PC-3 (cell line): Measurements from ENCODE around the gene MTMR1. TPM values are rescaled to one million over a fixed set of nuclear protein-coding genes. Genes with fewer than 3 reads are reported as not detected.

Source experiments
- ATAC-seq: fragments of 200-7000 bp; cut with Tn5 transposase; 2 replicates; pipeline ENCODE4 v1.9.1; 2020; ENCODE audit warnings: mild to moderate bottlenecking, moderate library complexity
- BruUV-seq: library from RNA; stranded (reverse); fragments of 400-500 nt; replicated peaks from 2 replicates; lab custom pipeline; 2021; lab: Mats Ljungman, UMichigan
- CTCF ChIA-PET: fragments of 300-600 bp; sonication (Branson Sonifier 250); formaldehyde crosslinking; loops from one replicate; lab custom pipeline; 2022; ENCODE audit warnings: antibody characterized with exemption; lab: Charles Lee
- POLR2A ChIA-PET: fragments of 300-600 bp; sonication (Branson Sonifier 250); formaldehyde crosslinking; loops from one replicate; lab custom pipeline; 2022; ENCODE audit warnings: antibody characterized with exemption; ENCODE audit not compliant: unreplicated experiment; lab: Charles Lee
- DNase-seq: peaks from one replicate; pipeline ENCODE4 v3.0.0-alpha.2; 2015
- H2AFZ ChIP-seq: fragments of 300-600 bp; sonication (generic); 2 replicates; pipeline ENCODE4 v1.6.0; 2016; ENCODE audit warnings: antibody characterized with exemption, low read length
- H3F3A ChIP-seq: fragments of 300-600 bp; sonication (generic); one replicate; pipeline ENCODE4 v1.6.0; 2017; ENCODE audit warnings: antibody characterized with exemption, low read length, control low read depth, mild to moderate bottlenecking; ENCODE audit not compliant: unreplicated experiment
- H3K27ac ChIP-seq: fragments of 300-600 bp; sonication (generic); 2 replicates; pipeline ENCODE4 v1.5.1; 2016; ENCODE audit warnings: mild to moderate bottlenecking, low read length
- H3K27me3 ChIP-seq: fragments of 300-600 bp; sonication (generic); 2 replicates; pipeline ENCODE4 v1.6.1; 2016; ENCODE audit warnings: low read length, mixed read lengths
- H3K36me3 ChIP-seq: fragments of 300-600 bp; sonication (generic); 2 replicates; pipeline ENCODE4 v1.6.1; 2016; ENCODE audit warnings: low read depth, mixed run types, low read length, mixed read lengths
- H3K4me1 ChIP-seq: fragments of 300-600 bp; sonication (generic); 2 replicates; pipeline ENCODE4 v1.5.1; 2016; ENCODE audit warnings: low read length; ENCODE audit not compliant: insufficient read depth
- H3K4me2 ChIP-seq: fragments of 300-600 bp; sonication (generic); 2 replicates; pipeline ENCODE4 v1.6.0; 2016; ENCODE audit warnings: low read length
- H3K4me3 ChIP-seq: fragments of 300-600 bp; sonication (generic); 2 replicates; pipeline ENCODE4 v1.5.1; 2016; ENCODE audit warnings: mild to moderate bottlenecking, low read length, mixed read lengths
- H3K79me2 ChIP-seq: fragments of 300-600 bp; sonication (generic); 2 replicates; pipeline ENCODE4 v1.6.1; 2017; ENCODE audit warnings: low read length, mixed read lengths
- H3K9ac ChIP-seq: fragments of 300-600 bp; sonication (generic); 2 replicates; pipeline ENCODE4 v1.6.0; 2016; ENCODE audit warnings: mild to moderate bottlenecking, low read length
- H3K9me2 ChIP-seq: fragments of 300-600 bp; sonication (generic); replicated peaks from 2 replicates; pipeline ENCODE4 v1.6.1; 2016; ENCODE audit warnings: mixed run types, low read length, mixed read lengths
- H3K9me3 ChIP-seq: fragments of 300-600 bp; sonication (generic); 2 replicates; pipeline ENCODE4 v1.6.1; 2016; ENCODE audit warnings: low read length, mixed read lengths
- H4K20me1 ChIP-seq: fragments of 300-600 bp; sonication (generic); 2 replicates; pipeline ENCODE4 v1.6.1; 2016; ENCODE audit warnings: low read length, mixed read lengths
- EZH2 ChIP-seq: fragments of 300-600 bp; sonication (generic); IDR thresholded peaks from one replicate; pipeline ENCODE4 v1.6.1; 2017; ENCODE audit warnings: antibody characterized with exemption, mild to moderate bottlenecking, low read length; ENCODE audit not compliant: unreplicated experiment
- EZH2phosphoT487 ChIP-seq: fragments of 300-600 bp; sonication (generic); IDR thresholded peaks from 2 replicates; pipeline ENCODE4 v1.6.1; 2018; ENCODE audit warnings: mild to moderate bottlenecking, antibody characterized with exemption, low read length, borderline replicate concordance
- intact Hi-C: fragments of 100-400 bp; cut with micrococcal nuclease; formaldehyde crosslinking; loops from 2 replicates; pipeline ENCODE4 v1.9.0; 2023
- total RNA-seq: library from RNA; depleted of rRNA; stranded (reverse); fragments of >200 nt; gene quantifications from 2 replicates; pipeline ENCODE4 v1.2.3, GENCODE V29; 2014
- TF ChIP-seq, protein P1 (sequence below): fragments of 300-600 bp; sonication (generic); conservative IDR thresholded peaks from 2 replicates; pipeline ENCODE4 v1.5.1; 2017; ENCODE audit warnings: antibody characterized with exemption, low read depth, mild to moderate bottlenecking, low read length

MTMR1 gene
- total RNA-seq, 1 experiment from 2014 or later: 31.8 TPM

DNA sequence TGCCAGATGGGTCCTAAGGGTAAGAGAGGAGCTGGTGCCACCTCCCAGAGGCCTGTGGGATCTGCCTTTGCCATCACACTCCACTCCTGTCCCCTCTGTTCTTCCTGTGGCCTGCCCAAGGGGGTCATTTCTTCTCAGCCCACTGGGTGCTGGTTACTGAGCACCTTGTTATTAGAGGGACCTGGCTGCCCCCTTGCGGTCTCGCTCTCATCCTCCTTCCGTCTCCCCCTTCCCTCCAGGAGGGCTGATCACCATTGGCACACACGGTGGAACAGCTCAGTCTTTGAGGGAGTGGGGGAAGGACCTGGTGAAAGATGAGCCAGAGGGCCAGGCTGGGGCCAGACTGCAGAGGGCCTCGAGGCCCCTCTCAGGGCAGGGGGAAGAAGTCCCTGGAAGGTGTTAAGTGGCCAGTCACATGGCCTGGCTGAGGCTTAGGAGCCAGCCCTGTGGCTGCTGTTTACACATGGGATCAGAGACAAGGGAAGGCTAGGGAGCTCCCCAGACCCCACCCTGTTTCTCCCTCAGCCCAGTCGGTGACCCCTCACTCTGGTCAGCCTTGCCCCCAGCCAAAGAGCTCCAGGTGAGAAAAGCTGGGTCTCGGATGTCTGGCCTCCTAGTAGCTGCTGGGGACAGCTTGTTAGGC lies 68.1 kb downstream of the MTMR1 start:
- Histone ChIP-seq H3K79me2 (no peaks in the 10 kb centered on the region), H3K4me2 (no peak overlapping the region), H3K27me3 (no peaks in the 10 kb centered on the region), H2AFZ (no peak overlapping the region), H3K36me3 (no peaks in the 10 kb centered on the region), H3K4me3 (no peak overlapping the region), H3F3A (no peaks in the 10 kb centered on the region), H4K20me1 (no peaks in the 10 kb centered on the region), H3K9me3 (no peaks in the 10 kb centered on the region), H3K9me2 (no peaks in the 10 kb centered on the region), H3K27ac (no peak overlapping the region), H3K4me1 (no peaks in the 10 kb centered on the region), H3K9ac (no peak overlapping the region)
- POLR2A ChIA-PET: no interaction called here
- ATAC-seq (no peak), DNase-seq (no peak)
- CTCF ChIA-PET: no interaction called here
- intact Hi-C loops: no loop called here
- TF ChIP-seq EZH2: no peak
- TF ChIP-seq EZH2phosphoT487: no peak
- TF ChIP-seq, protein P1, sequence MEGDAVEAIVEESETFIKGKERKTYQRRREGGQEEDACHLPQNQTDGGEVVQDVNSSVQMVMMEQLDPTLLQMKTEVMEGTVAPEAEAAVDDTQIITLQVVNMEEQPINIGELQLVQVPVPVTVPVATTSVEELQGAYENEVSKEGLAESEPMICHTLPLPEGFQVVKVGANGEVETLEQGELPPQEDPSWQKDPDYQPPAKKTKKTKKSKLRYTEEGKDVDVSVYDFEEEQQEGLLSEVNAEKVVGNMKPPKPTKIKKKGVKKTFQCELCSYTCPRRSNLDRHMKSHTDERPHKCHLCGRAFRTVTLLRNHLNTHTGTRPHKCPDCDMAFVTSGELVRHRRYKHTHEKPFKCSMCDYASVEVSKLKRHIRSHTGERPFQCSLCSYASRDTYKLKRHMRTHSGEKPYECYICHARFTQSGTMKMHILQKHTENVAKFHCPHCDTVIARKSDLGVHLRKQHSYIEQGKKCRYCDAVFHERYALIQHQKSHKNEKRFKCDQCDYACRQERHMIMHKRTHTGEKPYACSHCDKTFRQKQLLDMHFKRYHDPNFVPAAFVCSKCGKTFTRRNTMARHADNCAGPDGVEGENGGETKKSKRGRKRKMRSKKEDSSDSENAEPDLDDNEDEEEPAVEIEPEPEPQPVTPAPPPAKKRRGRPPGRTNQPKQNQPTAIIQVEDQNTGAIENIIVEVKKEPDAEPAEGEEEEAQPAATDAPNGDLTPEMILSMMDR: no peak
- BruUV-seq: no TSS peak

DNA sequence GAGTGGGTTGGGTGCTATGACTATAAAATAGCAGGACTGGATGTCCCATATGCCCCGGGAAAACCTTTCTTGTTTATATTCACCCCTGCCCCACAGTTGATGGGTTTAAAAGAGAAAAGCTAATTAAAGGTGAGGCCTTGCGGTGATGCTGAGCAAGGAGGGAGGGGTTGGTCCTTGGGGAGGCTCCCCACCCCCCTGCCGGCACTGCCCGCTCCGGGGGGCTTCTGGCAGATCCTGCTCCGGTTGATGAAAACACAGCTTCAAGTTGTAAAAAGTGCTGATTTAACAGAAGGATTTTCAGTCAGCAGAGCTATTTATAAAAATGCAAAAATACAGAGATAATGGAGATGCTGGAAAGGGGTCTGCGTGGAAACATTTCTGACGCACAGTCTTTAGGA lies 68.6 kb downstream of the MTMR1 start:
- H3K4me1 ChIP-seq: no peaks in the 10 kb centered on the region
- ATAC-seq (no peak), DNase-seq (no peak)
- no peak overlapping the region for H3K9ac ChIP-seq
- H3K79me2 ChIP-seq: no peaks in the 10 kb centered on the region
- intact Hi-C loops: no loop called here
- H3K36me3 ChIP-seq: no peaks in the 10 kb centered on the region
- CTCF ChIA-PET: interaction anchor here (0.5 kb wide), 1 partner anchor 10 kb away, joined by 5 read pairs; no protein-coding TSS in a partner anchor
- no peak overlapping the region for H3K4me3 ChIP-seq
- no peaks in the 10 kb centered on the region for H3F3A ChIP-seq
- H3K9me2 ChIP-seq: no peaks in the 10 kb centered on the region
- H3K27ac ChIP-seq: no peak overlapping the region
- no peaks in the 10 kb centered on the region for H4K20me1 ChIP-seq
- POLR2A ChIA-PET: no interaction called here
- no peaks in the 10 kb centered on the region for H3K9me3 ChIP-seq
- BruUV-seq: no TSS peak
- no peak overlapping the region for H3K4me2 ChIP-seq
- no peak overlapping the region for H2AFZ ChIP-seq
- no peak for TF ChIP-seq EZH2
- TF ChIP-seq, protein P1: no peak
- TF ChIP-seq EZH2phosphoT487: no peak
- H3K27me3 ChIP-seq: no peaks in the 10 kb centered on the region

DNA sequence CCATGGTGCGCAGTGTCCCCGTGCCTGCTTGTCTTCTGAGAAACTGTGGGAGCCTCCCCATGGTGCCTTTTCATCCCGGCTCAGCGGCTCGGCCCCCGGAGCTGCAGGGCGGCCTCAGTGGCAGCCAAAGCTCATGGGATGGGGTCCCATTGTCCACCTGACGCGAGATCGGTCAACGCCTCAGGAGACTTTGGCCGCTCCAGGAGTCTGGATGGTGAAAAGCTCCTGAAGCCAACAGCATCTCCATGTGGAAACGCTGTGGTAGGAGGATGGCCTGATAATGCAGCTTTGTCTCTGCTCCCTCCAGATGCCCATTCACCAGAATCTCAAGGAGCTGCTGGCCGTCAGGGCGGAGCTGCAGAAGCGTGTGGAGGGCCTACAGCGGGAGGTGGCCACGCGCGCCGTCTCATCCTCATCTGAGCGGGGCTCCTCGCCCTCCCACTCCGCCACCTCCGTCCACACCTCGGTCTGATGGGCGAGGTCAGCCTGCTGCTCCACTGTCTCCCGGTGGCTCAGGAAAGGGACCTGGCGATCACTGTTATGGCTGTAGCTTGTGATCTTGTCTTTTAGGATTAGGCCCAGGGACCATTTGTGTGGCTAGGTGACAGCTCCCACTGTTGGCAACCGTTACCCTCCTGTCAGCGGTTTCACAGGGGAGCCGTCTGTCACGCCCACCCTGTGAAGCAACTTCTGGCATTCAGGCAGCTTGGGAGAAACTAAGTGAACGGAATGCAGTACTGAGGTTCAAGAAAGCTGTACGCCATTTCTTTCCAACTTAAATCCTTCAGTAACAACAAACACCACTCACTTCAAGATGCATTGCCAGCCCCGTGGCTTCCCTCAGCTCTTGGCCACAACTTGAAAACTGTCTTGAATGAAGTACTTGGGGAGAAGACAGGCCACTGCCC lies 69.3 kb downstream of the MTMR1 start:
- CTCF ChIA-PET: interaction anchor here (0.5 kb wide), 1 partner anchor 10 kb away, joined by 5 read pairs; no protein-coding TSS in a partner anchor

More for the DNA sequence above, 69.3 kb downstream of the MTMR1 start:
- no TSS peak for BruUV-seq
- Histone ChIP-seq H3K4me3 (no peak overlapping the region), H3K9me3 (no peaks in the 10 kb centered on the region), H3K79me2 (no peaks in the 10 kb centered on the region), H3K9ac (no peak overlapping the region), H2AFZ (no peak overlapping the region), H4K20me1 (no peaks in the 10 kb centered on the region), H3K27ac (no peak overlapping the region), H3K9me2 (no peaks in the 10 kb centered on the region), H3K27me3 (no peaks in the 10 kb centered on the region), H3F3A (no peaks in the 10 kb centered on the region), H3K4me2 (no peak overlapping the region), H3K4me1 (peaks cover 4% of the 10 kb centered on the region; the same call in 1 of the 2 replicates), H3K36me3 (no peaks in the 10 kb centered on the region)
- POLR2A ChIA-PET: no interaction called here
- TF ChIP-seq, protein P1: no peak
- TF ChIP-seq EZH2 (no peak), EZH2phosphoT487 (no peak)
- intact Hi-C loops: no loop called here
- DNase-seq: no peak
- ATAC-seq: no peak
